Loucy (cell line): Measurements from ENCODE around the gene GPR107.

Experiments
- EZH2phosphoT487 ChIP-seq: fragments of 200-600 bp; IDR thresholded peaks from 2 replicates; pipeline ENCODE4 v1.6.1; 2018; ENCODE audit warnings: antibody characterized with exemption, mild to moderate bottlenecking, moderate library complexity, borderline replicate concordance
- TF ChIP-seq, protein P1 (sequence below): fragments of 200-600 bp; sonication (generic); conservative IDR thresholded peaks from 2 replicates; pipeline ENCODE4 v1.5.1; 2014; ENCODE audit warnings: mild to moderate bottlenecking, antibody characterized with exemption, low read length

DNA sequence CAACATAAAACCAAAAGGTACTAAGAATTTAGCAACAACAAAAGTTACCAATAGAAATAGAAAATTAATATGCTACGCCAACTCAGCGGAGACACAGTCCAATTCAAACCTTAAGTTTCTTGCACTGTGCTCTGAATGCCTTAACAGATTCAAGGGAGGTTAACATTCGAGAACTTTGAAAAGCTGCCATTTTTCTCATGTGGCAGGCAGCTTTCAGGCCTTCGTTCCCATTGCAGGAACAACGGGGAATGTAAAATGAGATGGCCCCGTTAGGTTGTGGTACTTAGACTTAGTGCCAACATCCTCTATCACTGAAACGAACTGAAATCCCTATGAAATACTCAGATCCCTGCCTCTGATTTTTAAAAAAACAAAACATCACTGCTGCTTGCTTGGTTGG is 33.1 kb upstream of the GPR107 start:
- TF ChIP-seq, protein P1, sequence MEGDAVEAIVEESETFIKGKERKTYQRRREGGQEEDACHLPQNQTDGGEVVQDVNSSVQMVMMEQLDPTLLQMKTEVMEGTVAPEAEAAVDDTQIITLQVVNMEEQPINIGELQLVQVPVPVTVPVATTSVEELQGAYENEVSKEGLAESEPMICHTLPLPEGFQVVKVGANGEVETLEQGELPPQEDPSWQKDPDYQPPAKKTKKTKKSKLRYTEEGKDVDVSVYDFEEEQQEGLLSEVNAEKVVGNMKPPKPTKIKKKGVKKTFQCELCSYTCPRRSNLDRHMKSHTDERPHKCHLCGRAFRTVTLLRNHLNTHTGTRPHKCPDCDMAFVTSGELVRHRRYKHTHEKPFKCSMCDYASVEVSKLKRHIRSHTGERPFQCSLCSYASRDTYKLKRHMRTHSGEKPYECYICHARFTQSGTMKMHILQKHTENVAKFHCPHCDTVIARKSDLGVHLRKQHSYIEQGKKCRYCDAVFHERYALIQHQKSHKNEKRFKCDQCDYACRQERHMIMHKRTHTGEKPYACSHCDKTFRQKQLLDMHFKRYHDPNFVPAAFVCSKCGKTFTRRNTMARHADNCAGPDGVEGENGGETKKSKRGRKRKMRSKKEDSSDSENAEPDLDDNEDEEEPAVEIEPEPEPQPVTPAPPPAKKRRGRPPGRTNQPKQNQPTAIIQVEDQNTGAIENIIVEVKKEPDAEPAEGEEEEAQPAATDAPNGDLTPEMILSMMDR: no peak
- TF ChIP-seq EZH2phosphoT487: no peak
